SJSA1 (cell line): ENCODE measurements around the gene UCKL1. TPM values are rescaled to one million over a fixed set of nuclear protein-coding genes. Genes with fewer than 3 reads are reported as not detected.

Experiments
- DNase-seq, 2 experiments: peaks; one replicate each; pipeline ENCODE4 v3.0.0-alpha.2; 2015 to 2020; ENCODE audit warnings: low spot score in 2 of 2, low read depth in 1 of 2
- H3K27ac ChIP-seq: fragments of 250-450 bp; sonication (Bioruptor Pico); 2 replicates; pipeline ENCODE4 v1.5.1; 2020; ENCODE audit warnings: mild to moderate bottlenecking, moderate library complexity
- H3K27me3 ChIP-seq: fragments of 250-450 bp; sonication (Bioruptor Pico); replicated peaks from 2 replicates; pipeline ENCODE4 v1.5.1; 2020; ENCODE audit warnings: mild to moderate bottlenecking, moderate library complexity
- H3K36me3 ChIP-seq: fragments of 250-450 bp; sonication (Bioruptor Pico); 2 replicates; pipeline ENCODE4 v1.5.1; 2020; ENCODE audit warnings: mild to moderate bottlenecking
- H3K4me1 ChIP-seq: fragments of 250-450 bp; sonication (Bioruptor Pico); replicated peaks from 2 replicates; pipeline ENCODE4 v1.6.1; 2021; ENCODE audit warnings: mild to moderate bottlenecking
- H3K4me3 ChIP-seq: fragments of 250-450 bp; sonication (Bioruptor Pico); 2 replicates; pipeline ENCODE4 v1.5.1; 2020; ENCODE audit warnings: mild to moderate bottlenecking
- H3K9me3 ChIP-seq: fragments of 250-450 bp; sonication (Bioruptor Pico); replicated peaks from 2 replicates; pipeline ENCODE4 v1.5.1; 2020; ENCODE audit warnings: mild to moderate bottlenecking
- total RNA-seq: library from RNA; depleted of rRNA; stranded (reverse); fragments of >200 nt; shearing (Covaris generic); gene quantifications from 2 replicates; pipeline ENCODE4 v1.2.3, GENCODE V29; 2014

Gene UCKL1
- total RNA-seq, 1 experiment from 2014 or later: 22.7 TPM

- H3K4me1 ChIP-seq: peaks cover 9% of the 10 kb centered on the region
- H3K36me3 ChIP-seq: peaks cover 55% of the 10 kb centered on the region
- H3K27ac ChIP-seq: no peak overlapping the region
- DNase-seq: no peak
- no peak overlapping the region for H3K4me3 ChIP-seq
- H3K9me3 ChIP-seq: no peaks in the 10 kb centered on the region
- no peaks in the 10 kb centered on the region for H3K27me3 ChIP-seq
Observed at GRCh38 chr20:63947638-63948456, 8.4 kb downstream of the UCKL1 start.

- DNase-seq: no peak
Observed at GRCh38 chr20:63946986-63947637, 9.1 kb downstream of the UCKL1 start.

GRCh38 chr20:63945921-63946920 is 10.0 kb downstream of the UCKL1 start:
- Histone ChIP-seq H3K27me3 (no peaks in the 10 kb centered on the region), H3K9me3 (no peaks in the 10 kb centered on the region), H3K27ac (no peak overlapping the region), H3K36me3 (peaks cover 58% of the 10 kb centered on the region), H3K4me1 (peaks cover 9% of the 10 kb centered on the region), H3K4me3 (no peak overlapping the region)
- no peak for DNase-seq

More at GRCh38 chr20:63946986-63947637, 9.1 kb downstream of the UCKL1 start:
- Histone ChIP-seq H3K9me3 (no peaks in the 10 kb centered on the region), H3K36me3 (peaks cover 54% of the 10 kb centered on the region), H3K27ac (no peak overlapping the region), H3K4me1 (peaks cover 9% of the 10 kb centered on the region), H3K27me3 (no peaks in the 10 kb centered on the region), H3K4me3 (no peak overlapping the region)

GRCh38 chr20:63945031-63945658 is 11.1 kb downstream of the UCKL1 start:
- H3K4me1 ChIP-seq: peaks cover 9% of the 10 kb centered on the region
- no peak for DNase-seq
- H3K9me3 ChIP-seq: no peaks in the 10 kb centered on the region
- H3K27me3 ChIP-seq: no peaks in the 10 kb centered on the region
- H3K4me3 ChIP-seq: no peak overlapping the region
- no peak overlapping the region for H3K27ac ChIP-seq
- peaks cover 65% of the 10 kb centered on the region for H3K36me3 ChIP-seq

GRCh38 chr20:63944078-63944941 is 11.9 kb downstream of the UCKL1 start:
- peaks cover 8% of the 10 kb centered on the region for H3K4me1 ChIP-seq
- H3K36me3 ChIP-seq: peaks cover 66% of the 10 kb centered on the region
- H3K4me3 ChIP-seq: no peak overlapping the region
- H3K27me3 ChIP-seq: no peaks in the 10 kb centered on the region
- H3K9me3 ChIP-seq: no peaks in the 10 kb centered on the region
- H3K27ac ChIP-seq: no peak overlapping the region
- no peak for DNase-seq

- Histone ChIP-seq H3K4me1 (peaks cover 2% of the 10 kb centered on the region), H3K36me3 (peaks cover 71% of the 10 kb centered on the region)
- no peak for DNase-seq
Observed at GRCh38 chr20:63943808-63944077, 12.5 kb downstream of the UCKL1 start.

GRCh38 chr20:63942969-63943807 is 13.0 kb downstream of the UCKL1 start:
- H3K4me1 ChIP-seq: no peaks in the 10 kb centered on the region
- no peak overlapping the region for H3K4me3 ChIP-seq
- peaks cover 73% of the 10 kb centered on the region for H3K36me3 ChIP-seq
- no peak overlapping the region for H3K27ac ChIP-seq
- no peaks in the 10 kb centered on the region for H3K9me3 ChIP-seq
- no peaks in the 10 kb centered on the region for H3K27me3 ChIP-seq
- DNase-seq: no peak

More at GRCh38 chr20:63943808-63944077, 12.5 kb downstream of the UCKL1 start:
- Histone ChIP-seq H3K27me3 (no peaks in the 10 kb centered on the region), H3K4me3 (no peak overlapping the region), H3K9me3 (no peaks in the 10 kb centered on the region), H3K27ac (no peak overlapping the region)

- Histone ChIP-seq H3K27ac (no peak overlapping the region), H3K4me1 (no peaks in the 10 kb centered on the region), H3K9me3 (no peaks in the 10 kb centered on the region), H3K4me3 (no peak overlapping the region), H3K27me3 (no peaks in the 10 kb centered on the region), H3K36me3 (peaks cover 73% of the 10 kb centered on the region)
- DNase-seq: no peak
Observed at GRCh38 chr20:63942250-63942951, 13.8 kb downstream of the UCKL1 start.

- Histone ChIP-seq H3K9me3 (no peaks in the 10 kb centered on the region), H3K36me3 (peaks cover 74% of the 10 kb centered on the region), H3K27ac (no peak overlapping the region), H3K4me3 (no peak overlapping the region), H3K4me1 (no peaks in the 10 kb centered on the region), H3K27me3 (no peaks in the 10 kb centered on the region)
- no peak for DNase-seq
Observed at GRCh38 chr20:63941282-63942081, 14.7 kb downstream of the UCKL1 start.

GRCh38 chr20:63940472-63941266 is 15.5 kb downstream of the UCKL1 start:
- peaks cover 72% of the 10 kb centered on the region for H3K36me3 ChIP-seq

More at GRCh38 chr20:63940472-63941266, 15.5 kb downstream of the UCKL1 start:
- no peaks in the 10 kb centered on the region for H3K9me3 ChIP-seq
- no peak overlapping the region for H3K4me3 ChIP-seq
- H3K27me3 ChIP-seq: no peaks in the 10 kb centered on the region
- H3K27ac ChIP-seq: no peak overlapping the region
- no peaks in the 10 kb centered on the region for H3K4me1 ChIP-seq
- DNase-seq: no peak
